ENCODE data around the gene SAMD1.

DNA sequence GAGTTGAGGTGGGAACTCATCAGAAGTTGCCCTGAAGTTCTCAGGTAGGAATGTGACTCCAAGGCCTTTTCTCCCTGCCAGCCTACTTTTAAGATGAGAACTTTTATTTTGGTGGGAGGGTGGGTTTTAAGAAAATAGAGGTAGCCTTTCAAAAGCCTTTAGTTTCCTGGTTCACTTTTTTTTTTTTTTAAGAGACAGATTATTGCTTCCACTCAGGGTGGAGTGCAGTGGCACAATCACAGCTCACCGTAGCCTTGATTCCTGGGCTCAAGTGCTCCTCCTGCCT is 7.9 kb downstream of the SAMD1 start:
- TF ChIP-seq, protein P1, sequence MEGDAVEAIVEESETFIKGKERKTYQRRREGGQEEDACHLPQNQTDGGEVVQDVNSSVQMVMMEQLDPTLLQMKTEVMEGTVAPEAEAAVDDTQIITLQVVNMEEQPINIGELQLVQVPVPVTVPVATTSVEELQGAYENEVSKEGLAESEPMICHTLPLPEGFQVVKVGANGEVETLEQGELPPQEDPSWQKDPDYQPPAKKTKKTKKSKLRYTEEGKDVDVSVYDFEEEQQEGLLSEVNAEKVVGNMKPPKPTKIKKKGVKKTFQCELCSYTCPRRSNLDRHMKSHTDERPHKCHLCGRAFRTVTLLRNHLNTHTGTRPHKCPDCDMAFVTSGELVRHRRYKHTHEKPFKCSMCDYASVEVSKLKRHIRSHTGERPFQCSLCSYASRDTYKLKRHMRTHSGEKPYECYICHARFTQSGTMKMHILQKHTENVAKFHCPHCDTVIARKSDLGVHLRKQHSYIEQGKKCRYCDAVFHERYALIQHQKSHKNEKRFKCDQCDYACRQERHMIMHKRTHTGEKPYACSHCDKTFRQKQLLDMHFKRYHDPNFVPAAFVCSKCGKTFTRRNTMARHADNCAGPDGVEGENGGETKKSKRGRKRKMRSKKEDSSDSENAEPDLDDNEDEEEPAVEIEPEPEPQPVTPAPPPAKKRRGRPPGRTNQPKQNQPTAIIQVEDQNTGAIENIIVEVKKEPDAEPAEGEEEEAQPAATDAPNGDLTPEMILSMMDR (conservative IDR thresholded peaks at IDR 0.05; ENCODE audit: low read depth, low read length) = no peak
- TF ChIP-seq EZH2 (IDR thresholded peaks at IDR 0.05; ENCODE audit: low read length, unreplicated experiment) = no peak
- TF ChIP-seq EZH2phosphoT487 (IDR thresholded peaks at IDR 0.05; ENCODE audit: borderline replicate concordance, low read length) = no peak

Measured in PC-3 (cell line).